PFSK-1 (cell line): Measurements from ENCODE around the gene TMEM117.

Source experiments
- FOXP2 ChIP-seq: optimal IDR thresholded peaks from 2 replicates; pipeline ENCODE3; 2011; ENCODE audit warnings: borderline replicate concordance, control low read depth, inconsistent platforms; ENCODE audit not compliant: insufficient read depth; ENCODE audit errors: extremely low read length, extremely low read depth
- POLR2AphosphoS5 ChIP-seq: IDR thresholded peaks from 2 replicates; pipeline ENCODE4 v1.6.1; 2012; ENCODE audit warnings: low read depth, mild to moderate bottlenecking, control low read depth, low read length, moderate library complexity
- SIN3A ChIP-seq: IDR thresholded peaks from 2 replicates; pipeline ENCODE4 v1.6.1; 2012; ENCODE audit warnings: mild to moderate bottlenecking, low read length, moderate library complexity, borderline replicate concordance; ENCODE audit not compliant: insufficient read depth
- TAF1 ChIP-seq: IDR thresholded peaks from 2 replicates; pipeline ENCODE4 v1.6.1; 2012; ENCODE audit warnings: low read length, control low read depth, borderline replicate concordance; ENCODE audit not compliant: insufficient read depth
- TF ChIP-seq, protein P1 (sequence below), 2 experiments: IDR thresholded peaks; 2 replicates each; pipeline versions ENCODE4 v1.6.1 to v1.8.0; 2011 to 2012; ENCODE audit warnings: low read depth in 2 of 2, low read length in 2 of 2, control low read depth in 1 of 2, inconsistent platforms in 1 of 2, mild to moderate bottlenecking in 1 of 2, moderate library complexity in 1 of 2; ENCODE audit not compliant: insufficient read depth in 1 of 2

Gene TMEM117

GRCh38 chr12:44117337-44117736 lies 281.5 kb downstream of the TMEM117 start:
- TF ChIP-seq SIN3A (no peak), FOXP2 (no peak), POLR2AphosphoS5 (no peak), TAF1 (no peak)
- TF ChIP-seq, protein P1, sequence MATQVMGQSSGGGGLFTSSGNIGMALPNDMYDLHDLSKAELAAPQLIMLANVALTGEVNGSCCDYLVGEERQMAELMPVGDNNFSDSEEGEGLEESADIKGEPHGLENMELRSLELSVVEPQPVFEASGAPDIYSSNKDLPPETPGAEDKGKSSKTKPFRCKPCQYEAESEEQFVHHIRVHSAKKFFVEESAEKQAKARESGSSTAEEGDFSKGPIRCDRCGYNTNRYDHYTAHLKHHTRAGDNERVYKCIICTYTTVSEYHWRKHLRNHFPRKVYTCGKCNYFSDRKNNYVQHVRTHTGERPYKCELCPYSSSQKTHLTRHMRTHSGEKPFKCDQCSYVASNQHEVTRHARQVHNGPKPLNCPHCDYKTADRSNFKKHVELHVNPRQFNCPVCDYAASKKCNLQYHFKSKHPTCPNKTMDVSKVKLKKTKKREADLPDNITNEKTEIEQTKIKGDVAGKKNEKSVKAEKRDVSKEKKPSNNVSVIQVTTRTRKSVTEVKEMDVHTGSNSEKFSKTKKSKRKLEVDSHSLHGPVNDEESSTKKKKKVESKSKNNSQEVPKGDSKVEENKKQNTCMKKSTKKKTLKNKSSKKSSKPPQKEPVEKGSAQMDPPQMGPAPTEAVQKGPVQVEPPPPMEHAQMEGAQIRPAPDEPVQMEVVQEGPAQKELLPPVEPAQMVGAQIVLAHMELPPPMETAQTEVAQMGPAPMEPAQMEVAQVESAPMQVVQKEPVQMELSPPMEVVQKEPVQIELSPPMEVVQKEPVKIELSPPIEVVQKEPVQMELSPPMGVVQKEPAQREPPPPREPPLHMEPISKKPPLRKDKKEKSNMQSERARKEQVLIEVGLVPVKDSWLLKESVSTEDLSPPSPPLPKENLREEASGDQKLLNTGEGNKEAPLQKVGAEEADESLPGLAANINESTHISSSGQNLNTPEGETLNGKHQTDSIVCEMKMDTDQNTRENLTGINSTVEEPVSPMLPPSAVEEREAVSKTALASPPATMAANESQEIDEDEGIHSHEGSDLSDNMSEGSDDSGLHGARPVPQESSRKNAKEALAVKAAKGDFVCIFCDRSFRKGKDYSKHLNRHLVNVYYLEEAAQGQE (IDR thresholded peaks at IDR 0.05; ENCODE audit: insufficient read depth in 1 of 2, low read depth in 2 of 2, low read length in 2 of 2): no peak

- TF ChIP-seq, protein P1 (IDR thresholded peaks at IDR 0.05; ENCODE audit: insufficient read depth in 1 of 2, low read depth in 2 of 2, low read length in 2 of 2): no peak
- TF ChIP-seq SIN3A (no peak), TAF1 (no peak), FOXP2 (no peak), POLR2AphosphoS5 (no peak)
These were observed 283.1 kb downstream of the TMEM117 start for GRCh38 chr12:44118946-44119345.

DNA sequence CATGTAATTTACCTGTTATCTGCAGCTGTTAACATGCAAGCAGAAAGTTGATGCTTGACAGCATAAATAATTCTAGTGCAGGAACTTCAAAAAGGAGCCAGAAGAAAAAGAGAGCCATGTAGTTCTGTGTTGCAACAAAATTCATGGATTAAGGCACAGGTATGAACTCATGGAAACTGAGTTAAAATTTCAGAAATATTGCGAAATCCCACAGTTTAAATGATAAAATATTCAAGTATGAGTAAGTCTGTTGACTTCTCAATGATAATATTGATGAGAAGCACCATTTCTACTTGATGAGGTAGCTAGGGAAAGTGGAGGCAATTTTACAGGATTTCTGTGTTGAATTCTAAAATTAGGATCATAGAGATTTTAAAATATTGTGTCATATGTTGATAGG lies 290.9 kb downstream of the TMEM117 start:
- TF ChIP-seq SIN3A (no peak), POLR2AphosphoS5 (no peak), TAF1 (no peak), FOXP2 (no peak)
- TF ChIP-seq, protein P1 (IDR thresholded peaks at IDR 0.05; ENCODE audit: insufficient read depth in 1 of 2, low read depth in 2 of 2, low read length in 2 of 2): no peak

DNA sequence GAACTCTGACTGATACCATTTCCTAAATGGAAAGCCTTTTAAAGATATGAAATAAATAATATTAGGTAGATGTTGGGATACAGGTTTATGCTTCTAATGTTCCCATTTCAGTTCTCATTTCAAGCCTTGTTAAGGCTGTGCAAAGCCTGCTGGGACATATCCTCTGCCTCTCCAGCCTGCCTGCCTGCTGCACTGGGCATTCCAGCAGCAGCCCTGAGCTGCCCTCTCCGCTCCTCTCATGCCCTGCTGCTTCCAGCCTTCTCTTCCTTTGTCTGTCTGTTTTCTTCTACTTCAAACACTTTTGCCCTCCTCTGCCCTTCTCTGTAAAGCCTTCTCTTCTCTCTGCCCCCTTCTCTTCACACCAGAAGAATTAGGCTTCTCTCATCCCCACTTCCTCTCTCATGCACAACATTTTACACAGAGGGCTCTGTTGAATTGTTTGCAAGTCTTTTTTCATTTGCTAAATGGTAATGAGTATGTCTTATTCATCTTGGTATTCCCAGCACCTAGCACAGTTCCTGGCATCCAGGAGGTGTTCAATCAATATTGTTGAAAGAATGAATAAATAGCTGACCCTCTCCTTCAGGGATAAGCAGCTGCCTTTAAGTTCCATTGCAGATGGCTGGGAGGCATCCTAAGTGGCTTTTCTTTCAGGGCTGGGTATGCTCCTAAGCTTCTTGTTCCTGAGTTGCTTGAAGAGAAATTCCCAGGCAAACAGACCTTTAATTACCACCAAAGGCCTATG lies 292.3 kb downstream of the TMEM117 start:
- no peak for TF ChIP-seq TAF1
- no peak for TF ChIP-seq FOXP2
- TF ChIP-seq, protein P1 (IDR thresholded peaks at IDR 0.05; ENCODE audit: insufficient read depth in 1 of 2, low read depth in 2 of 2, low read length in 2 of 2): no peak
- TF ChIP-seq SIN3A: no peak
- no peak for TF ChIP-seq POLR2AphosphoS5

DNA sequence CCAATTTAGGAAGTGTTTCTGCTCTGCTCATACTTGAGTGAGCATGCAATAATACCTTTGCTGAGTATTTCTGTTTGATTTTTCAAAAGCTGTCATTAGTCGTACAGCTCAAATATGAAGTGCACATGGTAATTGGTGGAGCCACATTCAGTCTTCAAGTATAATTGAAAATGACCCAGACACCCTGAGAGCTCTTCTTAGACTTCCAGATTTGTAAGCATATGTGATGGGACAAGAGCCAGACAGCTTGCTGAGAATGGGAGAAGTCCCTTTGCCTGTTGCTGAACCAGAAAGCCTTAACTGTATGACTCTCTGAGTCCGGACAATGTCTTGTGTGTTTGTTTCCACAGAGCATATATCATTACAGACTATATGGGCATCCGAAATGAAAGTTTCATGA lies 307.3 kb downstream of the TMEM117 start:
- TF ChIP-seq POLR2AphosphoS5: no peak
- TF ChIP-seq FOXP2: no peak
- no peak for TF ChIP-seq SIN3A
- TF ChIP-seq, protein P1 (IDR thresholded peaks at IDR 0.05; ENCODE audit: insufficient read depth in 1 of 2, low read depth in 2 of 2, low read length in 2 of 2): no peak
- no peak for TF ChIP-seq TAF1
